GM21360 (cell line): Measurements from ENCODE around the gene KCNC4.

ENCODE experiments used
- ATAC-seq: cut with Tn5 transposase; IDR thresholded peaks from one replicate; pipeline ENCODE4 v1.9.1; 2021; ENCODE audit warnings: mild to moderate bottlenecking, moderate library complexity; ENCODE audit not compliant: unreplicated experiment

Gene KCNC4

DNA sequence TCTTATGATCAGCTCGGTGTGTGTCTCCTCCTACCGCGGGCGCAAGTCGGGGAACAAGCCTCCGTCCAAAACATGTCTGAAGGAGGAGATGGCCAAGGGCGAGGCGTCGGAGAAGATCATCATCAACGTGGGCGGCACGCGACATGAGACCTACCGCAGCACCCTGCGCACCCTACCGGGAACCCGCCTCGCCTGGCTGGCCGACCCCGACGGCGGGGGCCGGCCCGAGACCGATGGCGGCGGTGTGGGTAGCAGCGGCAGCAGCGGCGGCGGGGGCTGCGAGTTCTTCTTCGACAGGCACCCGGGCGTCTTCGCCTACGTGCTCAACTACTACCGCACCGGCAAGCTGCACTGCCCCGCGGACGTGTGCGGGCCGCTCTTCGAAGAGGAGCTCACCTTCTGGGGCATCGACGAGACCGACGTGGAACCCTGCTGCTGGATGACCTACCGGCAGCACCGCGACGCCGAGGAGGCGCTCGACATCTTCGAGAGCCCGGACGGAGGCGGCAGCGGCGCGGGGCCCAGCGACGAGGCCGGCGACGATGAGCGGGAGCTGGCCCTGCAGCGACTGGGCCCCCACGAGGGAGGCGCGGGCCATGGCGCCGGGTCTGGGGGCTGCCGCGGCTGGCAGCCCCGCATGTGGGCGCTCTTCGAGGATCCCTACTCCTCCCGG is 1.5 kb downstream of the KCNC4 start:
- no peak for ATAC-seq

DNA sequence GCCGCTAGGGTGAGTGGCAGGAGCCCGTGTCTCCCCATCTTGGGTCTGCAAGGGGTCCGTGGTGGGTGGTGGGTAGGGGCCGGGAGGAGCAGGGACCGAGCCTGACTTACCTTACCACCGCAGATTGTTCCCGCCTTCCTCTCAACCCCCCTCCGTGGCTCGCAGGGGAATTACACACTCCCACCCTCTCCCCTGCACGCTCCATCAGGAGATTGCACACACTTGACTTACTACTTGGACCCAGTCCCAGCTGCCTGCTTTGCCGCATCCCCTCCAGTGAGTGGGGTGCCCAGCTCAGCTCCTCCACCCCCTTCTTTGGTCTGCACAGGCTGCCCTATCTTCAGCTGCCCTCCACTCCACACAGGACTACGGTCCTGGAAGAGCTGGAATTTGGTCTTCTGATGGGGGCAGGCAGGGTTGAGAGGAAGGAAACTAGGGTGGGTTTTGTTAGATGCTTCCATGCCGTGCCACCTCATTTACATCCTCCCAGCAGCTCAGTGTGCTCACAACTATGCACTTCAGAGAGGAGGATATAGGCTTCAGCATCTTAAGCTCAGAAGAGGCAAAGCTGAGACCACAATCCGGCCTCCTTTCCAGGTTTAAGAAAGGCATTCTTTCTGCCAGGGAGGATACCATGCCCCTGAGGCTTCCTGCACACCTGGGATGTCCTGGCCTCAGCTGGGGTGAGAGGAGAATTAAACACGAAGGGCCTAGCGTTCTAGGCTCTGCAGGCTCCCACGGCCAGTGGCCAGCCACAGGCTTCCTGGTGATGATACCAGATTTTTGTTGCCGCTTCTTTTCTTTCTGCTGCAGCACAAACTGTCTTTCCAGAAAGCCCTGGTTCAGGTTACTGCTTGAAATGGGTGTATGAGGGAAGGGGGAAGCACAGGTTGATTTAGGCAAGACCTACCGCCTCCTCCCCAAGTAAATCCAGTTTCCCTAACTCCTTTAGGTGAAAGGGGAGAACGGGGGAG is 2.3 kb downstream of the KCNC4 start:
- ATAC-seq, result no peak

DNA sequence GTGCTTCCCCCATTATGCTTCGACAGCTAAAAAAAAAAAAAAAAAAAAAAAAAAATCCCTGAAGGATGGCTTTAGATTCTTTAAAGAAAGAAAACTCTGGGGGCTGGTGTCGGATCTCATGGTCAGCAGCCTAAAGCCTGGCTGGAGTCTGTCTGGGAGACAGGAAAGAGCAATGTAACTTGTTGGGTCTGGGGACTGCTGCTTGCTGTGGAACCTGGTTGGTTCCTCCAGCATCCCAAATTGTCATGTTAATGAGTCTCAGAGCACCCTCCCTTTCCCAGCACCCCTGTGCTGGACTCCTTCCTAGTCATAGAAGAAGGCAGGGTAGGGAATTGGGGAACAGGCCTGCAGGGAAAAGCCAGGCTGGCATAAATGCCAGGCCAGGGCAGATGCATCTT is 3.0 kb downstream of the KCNC4 start:
- no peak for ATAC-seq

DNA sequence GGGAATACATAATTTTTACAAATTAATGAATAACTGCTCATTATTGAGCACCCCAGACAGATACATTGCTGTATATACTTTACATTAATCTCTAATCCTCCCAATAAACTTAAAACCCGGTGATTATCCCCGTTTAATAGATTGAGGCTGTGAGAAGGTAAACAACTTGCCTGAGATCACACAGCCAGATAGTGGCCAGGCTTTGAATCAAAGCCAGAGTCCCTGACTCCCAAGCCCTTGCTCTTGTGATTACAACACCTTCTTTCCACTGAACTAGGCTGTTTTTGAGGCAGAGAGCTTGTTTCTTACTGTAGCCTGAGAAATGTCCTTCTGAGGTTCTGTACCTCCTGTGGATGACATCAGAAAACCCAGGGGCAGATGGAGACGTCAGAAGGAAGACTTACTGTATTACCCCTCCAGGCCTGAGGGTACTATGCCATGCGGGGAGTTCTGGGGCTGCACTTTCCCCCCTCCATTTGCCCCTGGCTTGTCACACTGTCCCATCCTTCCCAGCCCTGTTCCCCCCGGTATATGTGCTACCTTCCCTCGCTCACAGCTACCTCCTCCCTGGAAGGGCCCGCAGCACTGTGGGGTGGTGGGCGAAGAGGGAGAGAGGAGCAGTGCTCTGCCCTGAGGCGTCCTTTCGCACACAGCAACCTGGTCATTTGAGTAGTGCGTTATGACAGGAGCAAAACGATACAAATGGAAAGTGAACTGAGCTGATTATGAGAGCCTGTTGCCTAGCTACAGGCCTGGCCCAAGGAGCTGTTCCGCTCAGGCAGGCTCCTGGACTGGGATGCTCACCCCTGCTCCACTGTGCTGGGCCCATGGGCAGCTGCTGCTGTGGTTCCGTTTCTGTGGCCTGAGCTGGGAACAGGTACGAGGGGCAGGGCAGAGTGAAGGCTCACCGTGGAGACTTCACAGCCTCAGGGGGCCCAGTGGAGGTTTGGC is 4.6 kb downstream of the KCNC4 start:
- no peak for ATAC-seq

DNA sequence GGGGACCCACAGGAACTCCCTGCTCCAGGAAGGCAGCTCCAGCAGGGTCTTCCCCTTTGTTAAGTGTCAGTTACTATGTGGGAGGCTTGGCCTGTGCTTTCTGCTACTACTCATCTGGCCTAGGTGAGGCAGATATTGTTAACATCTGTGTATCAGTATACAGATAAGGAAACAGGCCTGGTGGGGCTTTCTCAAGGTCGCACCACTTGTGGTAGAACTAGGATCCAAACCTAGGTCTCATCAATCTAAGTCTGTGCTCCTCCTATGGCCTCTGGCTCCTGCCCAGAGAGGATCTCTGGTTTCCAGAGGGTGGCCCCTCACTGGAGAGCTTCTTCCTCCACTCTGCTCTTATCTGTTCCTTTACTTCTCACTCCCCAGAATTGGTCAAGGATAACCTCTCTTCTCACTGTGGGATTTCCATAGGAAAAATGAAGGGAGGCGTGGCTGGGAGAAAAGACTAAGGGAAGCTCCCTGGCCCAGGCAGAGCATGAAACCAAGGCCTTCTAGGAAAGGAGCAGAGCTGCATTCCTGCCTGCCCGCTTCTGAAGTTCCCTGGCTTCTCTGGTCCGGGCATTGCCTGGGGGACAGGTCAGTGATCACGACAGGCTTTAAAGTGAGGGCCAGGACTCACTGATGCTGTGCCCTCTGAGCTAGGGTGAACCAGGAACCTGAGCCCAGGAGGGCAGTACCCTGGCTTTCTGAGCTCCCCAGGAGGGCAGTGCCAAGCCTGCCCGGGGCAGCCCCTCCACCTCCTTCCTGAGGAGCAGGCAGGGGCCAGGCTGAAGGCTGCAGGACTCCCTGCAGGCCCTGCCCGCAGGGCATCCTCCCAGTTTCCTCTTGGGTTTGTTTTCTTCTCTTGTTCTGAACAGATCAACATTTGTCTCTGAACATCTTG is 5.8 kb downstream of the KCNC4 start:
- ATAC-seq, result no peak

DNA sequence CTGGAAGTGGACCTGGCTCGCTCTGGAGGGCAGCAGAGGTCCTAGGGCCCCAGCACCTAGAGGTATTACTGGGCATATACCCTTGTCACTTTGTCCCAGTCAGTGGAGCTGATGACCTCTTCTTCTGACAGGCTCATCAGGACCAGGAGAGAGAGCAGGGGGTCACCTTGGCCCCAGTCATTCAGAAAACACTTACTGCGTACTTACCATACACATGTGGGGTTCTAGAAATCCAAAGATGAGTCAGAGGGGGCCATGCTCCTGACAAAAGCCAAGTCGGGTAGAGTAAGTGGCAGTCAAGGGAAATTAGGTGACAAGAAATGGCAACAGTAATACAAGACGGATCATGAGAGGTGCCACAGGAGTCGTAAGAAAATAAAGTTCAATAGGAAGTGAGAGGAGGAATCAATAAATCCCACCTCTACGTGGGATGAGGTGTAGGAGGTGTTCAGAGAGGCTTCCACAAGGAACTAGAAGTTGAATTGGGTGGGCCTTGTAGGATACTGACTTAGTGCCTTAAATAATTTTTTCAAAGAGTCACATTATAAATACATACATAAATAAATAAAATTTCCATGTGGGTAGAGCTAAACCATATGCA is 6.8 kb downstream of the KCNC4 start:
- ATAC-seq, result no peak

DNA sequence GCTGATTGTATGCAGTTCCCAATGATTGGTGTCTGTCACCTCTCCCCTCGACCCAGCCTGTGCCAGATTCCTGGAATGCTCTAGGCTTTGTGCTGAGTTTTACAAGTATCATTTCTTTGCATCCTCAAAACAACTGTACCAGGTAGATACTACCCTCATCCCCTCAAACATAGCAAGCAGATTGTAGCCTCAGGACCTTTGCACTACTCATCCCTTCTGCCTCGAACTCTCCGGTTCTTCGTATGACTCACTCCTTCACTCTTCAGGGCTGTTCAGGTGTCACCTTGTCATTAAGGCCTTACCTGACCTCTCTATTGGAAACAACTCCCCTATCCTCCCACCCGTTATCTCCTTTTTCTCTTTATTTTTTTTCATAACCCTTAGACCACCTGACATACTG is 8.0 kb downstream of the KCNC4 start:
- ATAC-seq, result no peak

DNA sequence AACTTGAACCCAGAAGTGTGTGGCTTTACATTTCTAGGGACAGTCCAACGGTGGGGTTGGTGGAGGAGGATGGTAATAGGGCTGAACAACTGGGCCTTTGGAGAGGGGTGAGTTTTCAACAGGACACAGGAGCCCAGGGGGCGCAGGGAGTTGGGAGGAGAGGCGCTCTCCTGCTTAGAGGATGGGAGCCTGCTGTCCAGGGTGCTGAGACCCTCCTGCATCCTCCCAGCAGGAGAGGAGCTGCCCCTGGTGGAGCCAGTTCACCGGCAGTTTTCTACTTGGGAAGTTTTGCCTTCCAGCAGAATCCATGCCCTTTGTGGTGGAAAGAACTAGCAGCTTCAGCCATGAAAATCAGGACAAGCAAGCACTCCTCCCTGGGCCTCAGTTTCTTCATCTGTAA is 8.6 kb downstream of the KCNC4 start:
- no peak for ATAC-seq

DNA sequence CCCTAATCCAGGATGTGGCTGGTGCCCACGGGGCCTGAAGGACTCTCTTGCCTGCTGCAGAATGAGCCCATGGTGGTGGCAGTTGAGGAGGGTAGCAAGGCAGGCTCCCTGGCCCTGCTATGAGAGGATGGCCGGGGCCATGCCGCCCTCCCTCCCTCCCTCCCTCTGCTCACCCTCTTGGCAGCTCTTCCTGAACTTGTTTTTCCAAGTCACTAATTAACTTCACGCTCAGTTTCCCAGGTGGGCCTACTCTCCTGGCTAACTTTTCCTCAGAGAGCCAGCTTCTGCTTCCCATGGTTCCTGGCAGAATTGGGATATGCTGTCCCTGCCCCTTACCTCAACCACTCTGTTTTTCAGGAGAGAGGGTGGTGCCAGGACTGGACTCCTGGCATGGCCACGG is 10.2 kb downstream of the KCNC4 start:
- no peak for ATAC-seq

DNA sequence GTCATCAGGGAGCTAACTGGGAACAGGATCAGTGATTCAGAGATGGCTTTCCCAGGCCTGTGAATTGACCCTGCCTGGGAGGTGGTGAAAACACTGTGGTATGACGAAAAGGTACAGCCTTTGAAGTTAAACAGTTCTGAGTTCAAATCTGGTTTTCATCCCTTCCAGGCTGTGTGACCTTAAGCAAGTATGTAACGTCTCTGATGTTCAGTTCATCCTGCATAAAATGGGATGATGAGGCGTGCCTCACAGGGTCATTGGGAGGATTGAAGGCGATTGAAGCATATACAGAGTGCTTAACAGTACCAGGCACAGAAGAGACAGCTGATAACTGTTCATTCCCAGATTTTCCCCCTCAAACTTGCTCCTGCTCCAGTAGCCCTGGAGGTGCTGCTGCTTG is 11.0 kb downstream of the KCNC4 start:
- ATAC-seq, result no peak

DNA sequence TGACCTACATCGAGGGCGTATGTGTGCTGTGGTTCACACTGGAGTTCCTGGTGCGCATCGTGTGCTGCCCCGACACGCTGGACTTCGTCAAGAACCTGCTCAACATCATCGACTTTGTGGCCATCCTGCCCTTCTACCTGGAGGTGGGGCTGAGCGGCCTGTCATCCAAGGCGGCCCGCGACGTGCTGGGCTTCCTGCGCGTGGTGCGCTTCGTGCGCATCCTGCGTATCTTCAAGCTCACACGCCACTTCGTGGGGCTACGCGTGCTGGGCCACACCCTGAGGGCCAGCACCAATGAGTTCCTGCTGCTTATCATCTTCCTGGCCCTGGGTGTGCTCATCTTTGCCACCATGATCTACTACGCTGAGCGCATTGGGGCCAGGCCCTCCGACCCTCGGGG is 13.0 kb downstream of the KCNC4 start:
- ATAC-seq, result no peak

DNA sequence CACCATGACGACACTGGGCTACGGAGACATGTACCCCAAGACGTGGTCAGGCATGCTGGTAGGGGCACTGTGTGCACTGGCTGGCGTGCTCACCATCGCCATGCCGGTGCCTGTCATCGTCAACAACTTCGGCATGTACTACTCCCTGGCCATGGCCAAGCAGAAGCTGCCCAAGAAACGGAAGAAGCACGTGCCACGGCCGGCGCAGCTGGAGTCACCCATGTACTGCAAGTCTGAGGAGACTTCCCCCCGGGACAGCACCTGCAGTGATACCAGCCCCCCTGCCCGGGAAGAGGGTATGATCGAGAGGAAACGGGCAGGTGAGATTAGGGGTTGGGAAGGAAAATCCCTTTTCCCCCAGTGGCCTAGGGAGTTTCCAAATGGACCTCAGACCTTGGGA is 13.5 kb downstream of the KCNC4 start:
- ATAC-seq, result no peak

DNA sequence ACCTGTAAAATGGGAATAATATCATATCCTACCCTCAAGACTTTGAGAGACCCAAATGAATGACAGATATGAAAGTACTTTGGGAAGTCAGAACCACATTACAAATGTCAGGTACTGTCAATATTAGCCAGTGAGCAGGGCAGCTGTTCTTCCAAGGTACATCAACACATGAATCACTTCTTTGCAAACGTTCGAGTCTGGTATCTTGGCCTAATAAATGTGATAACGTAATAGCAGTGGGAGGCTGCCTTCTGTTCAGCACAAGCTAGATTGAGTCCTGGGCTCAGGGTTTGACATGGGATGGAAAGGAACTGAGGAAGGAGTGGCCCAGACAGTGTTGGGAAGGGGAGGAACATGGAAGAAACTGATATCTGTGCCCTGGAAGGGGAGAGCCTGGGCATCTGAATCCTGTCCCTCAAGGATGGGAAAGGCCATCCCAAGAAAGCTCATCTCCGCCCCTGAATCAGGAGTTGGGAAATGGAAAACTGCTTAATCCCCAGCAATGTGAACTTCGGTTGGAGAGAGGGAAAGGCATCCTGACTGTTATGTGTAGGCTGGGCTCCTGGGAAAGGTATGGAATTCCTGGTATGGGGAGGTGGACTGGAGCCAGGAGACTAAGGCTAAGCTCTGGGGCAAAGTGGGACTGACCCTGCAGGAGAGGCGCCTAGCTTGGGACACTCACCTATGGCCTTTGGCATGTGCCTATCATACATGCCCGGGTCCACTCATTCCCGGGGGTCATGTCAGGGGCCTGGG is 14.3 kb downstream of the KCNC4 start:
- no peak for ATAC-seq

DNA sequence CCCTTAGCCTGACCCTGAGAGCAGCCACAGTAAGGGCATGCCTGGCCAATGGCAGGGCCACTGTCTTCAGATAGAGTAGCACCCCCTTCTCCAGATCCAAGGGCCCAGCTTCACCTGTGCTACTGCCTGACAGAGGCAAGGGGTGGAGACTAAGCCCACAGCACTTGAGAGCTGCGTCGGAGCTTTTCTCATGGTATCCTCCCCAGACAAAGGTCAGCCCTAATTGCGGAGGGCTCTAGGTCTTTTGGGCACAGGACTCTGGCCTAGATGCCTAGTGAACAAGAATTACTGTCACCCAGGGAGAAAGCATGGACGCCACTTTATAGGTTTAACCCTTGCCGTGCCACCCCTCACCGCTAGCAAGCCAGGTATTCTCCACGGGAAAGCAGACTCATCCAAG is 15.1 kb downstream of the KCNC4 start:
- ATAC-seq, result no peak

DNA sequence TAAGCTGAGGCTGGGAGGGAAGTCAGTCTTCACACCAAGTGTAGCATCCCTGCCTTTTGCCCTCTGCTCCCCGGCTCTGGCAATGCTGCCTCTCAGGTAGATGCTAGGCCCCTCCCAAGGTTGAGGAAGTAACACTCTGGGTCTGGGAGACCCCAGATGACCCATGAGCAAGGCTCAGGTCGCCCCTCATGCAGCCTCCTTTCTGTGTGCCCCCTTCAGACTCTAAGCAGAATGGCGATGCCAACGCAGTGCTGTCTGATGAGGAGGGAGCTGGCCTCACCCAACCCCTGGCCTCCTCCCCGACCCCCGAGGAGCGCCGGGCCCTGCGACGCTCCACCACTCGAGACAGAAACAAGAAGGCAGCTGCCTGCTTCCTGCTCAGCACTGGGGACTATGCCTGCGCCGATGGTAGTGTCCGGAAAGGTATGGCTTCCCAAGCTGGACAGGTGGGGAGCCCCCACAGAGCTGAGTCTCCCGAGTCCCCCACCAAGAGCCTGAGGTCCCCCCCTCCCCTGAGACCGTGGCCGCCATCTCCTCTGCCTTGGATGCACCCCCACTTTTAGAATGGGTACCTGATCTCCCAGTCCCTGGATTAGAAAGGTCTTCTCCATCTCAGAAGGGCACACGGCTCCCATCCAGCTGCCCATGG is 15.8 kb downstream of the KCNC4 start:
- ATAC-seq, result no peak

DNA sequence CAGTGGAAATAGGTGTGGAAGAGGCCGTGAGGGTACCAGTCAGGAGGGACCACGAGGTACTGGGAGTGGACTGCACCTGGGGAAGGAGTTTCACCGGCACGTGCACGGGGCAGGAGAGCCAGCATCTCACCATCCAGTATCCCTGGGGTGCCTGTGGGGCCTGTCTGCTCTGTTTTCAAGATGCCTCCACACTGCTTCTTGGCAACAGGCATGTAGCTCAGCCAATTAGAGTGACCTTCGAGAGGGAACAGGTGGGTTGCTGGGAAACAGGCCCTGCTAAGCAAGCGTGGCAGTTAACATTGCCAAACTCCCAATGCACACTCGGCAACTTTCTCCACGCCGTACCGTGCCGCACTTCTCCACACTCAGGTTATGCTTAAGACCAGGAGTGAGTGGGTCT is 17.7 kb downstream of the KCNC4 start:
- ATAC-seq, result no peak

DNA sequence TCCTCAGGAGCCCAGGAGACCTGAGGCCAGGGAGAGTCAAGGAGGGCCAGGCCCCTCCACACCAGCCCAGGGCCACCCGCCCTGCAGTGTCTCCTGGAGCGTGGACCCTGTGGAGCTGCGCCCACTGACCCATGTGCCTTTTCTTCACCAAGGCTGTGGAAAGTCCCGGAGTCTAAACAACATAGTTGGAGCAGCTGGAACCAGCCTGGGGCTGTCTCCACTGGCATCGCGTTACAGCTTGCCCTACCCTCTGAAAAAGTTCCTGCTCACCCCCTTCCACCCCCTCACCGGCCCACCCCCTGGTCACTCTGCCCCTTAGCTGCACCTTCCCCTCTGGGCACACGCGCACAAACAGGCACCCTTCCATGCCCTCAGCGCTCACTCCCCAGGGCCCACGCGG is 18.3 kb downstream of the KCNC4 start:
- no peak for ATAC-seq

DNA sequence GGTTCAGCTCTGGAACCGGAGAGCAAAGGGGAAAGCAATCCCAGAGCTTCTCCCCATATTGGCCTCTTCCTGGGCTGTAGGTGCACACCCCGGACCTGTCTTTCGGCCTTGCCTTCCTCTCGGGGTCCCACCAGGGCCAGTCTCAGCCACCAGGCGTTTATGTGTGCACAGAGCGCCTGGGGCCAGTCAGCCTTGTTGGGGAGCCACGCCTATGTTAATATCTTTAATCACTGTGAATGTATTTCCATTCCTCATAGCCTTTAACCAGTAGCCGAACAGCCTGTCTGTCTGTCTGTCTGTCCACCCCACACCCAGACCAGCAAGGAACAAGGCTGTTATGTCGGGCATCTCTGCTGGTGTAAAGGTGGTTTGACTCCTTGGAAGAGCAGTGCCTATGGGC is 18.8 kb downstream of the KCNC4 start:
- no peak for ATAC-seq
